CD4-positive, alpha-beta T cell treated with Interferon gamma for 1 hour (primary cell): ENCODE data around the gene PCSK4.
"Not testable (repeated sequence)": the region's sequence is repeated elsewhere in the genome, so short reads cannot be mapped to it uniquely, and the experiment has no call there.

Source experiments
- DNase-seq: peaks from one replicate; pipeline ENCODE4 v3.0.0-alpha.2; 2020

The PCSK4 gene

GRCh38 chr19:1486720-1487575 lies 3.2 kb downstream of the PCSK4 start:
- DNase-seq = no peak

DNA sequence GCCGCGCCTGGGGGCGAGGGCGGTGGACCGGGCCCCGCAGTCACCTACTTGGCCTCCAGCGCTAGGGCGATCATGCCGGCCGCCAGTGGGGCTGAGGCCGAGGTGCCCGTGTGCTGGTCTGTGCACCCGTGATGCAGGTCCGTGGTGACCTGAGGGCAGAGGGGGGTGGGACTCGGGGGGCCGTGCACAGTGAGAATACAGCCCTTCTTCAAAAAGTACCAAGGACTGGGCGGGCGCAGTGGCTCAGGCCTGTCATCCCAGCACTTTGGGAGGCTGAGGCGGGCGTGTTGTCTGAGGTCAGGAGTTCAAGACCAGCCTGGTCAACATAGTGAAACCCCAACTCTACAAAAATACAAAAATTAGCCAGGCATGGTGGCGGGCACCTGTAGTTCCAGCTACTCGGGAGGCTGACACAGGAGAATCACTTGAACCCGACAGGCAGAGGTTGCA lies 6.1 kb downstream of the PCSK4 start:
- no peak for DNase-seq

DNA sequence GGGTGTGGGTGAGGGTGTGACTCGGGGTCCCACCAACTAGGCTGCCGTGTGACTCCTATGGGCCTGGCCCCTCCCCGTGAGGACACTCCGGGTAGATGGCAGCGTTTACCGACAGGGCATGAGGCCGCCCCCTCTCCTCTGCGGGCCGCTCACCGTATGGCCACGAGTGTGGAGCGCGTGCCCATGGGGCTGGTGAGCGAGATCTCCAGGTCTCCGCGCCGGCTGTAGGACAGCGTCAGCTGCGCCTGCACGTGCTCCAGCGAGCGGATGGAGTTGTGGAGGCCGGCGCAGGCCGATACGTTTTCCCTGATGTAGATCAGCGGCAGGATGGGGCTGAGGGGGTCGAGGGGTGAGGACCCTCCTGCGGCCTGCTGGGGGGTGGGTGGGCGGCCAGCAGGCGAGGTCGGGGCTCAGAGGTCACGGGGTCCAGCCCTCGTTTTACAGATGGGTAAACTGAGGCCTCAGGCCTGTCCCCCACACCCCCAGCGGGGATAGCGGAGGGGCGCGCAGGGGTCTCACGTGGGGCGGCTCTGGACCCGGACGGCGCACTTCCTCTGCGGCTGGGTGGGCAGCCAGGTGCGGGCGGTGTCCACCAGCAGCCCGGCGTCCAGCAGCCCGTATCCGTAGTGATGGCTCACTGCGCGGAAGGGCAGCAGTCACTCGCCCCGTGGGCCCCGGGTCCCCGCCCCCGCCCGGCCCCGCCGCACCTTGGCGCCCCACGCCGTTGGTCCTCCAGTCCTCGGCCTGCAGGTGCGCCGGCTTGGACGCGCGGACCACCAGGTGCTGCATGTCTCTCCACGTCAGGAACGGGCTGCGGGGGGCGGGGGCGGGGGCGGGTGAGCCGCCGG lies 6.8 kb downstream of the PCSK4 start:
- no peak for DNase-seq

GRCh38 chr19:1482361-1483130 lies 7.6 kb downstream of the PCSK4 start:
- no peak for DNase-seq

GRCh38 chr19:1481893-1482360 lies 8.2 kb downstream of the PCSK4 start:
- DNase-seq = no peak

DNA sequence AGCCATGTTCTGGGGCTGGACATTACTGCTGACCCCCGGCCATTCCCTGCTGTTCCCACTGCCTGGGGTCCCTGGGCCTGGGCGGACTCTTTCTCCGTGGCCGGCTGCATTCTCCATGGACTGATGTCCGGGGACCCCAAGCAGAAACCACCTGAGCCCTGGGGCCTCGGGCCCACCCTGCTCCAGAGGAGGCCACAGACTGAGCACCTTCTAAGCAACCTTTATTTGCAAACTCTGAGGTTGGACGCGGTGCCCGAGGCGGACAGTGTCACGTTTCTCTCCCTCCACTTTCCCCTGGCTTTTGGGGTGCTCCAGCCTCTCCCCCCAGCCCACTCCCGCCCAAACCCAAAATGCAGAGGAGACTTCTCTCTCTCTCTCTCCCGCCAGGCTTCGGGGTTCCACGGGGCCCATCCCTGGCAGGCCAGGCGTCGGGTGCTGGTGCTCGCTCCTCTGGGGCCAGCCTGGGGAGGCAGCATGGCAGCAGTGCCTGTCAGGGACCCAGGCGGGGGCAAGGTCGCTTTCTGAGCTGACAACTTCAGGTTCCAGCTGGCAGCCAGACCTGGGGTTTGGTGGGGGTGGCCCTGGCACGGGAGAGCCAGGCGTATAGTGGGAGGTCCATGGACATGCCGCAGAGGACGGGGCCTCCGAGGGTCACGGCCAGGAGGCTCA lies 8.8 kb downstream of the PCSK4 start:
- DNase-seq = no peak

DNA sequence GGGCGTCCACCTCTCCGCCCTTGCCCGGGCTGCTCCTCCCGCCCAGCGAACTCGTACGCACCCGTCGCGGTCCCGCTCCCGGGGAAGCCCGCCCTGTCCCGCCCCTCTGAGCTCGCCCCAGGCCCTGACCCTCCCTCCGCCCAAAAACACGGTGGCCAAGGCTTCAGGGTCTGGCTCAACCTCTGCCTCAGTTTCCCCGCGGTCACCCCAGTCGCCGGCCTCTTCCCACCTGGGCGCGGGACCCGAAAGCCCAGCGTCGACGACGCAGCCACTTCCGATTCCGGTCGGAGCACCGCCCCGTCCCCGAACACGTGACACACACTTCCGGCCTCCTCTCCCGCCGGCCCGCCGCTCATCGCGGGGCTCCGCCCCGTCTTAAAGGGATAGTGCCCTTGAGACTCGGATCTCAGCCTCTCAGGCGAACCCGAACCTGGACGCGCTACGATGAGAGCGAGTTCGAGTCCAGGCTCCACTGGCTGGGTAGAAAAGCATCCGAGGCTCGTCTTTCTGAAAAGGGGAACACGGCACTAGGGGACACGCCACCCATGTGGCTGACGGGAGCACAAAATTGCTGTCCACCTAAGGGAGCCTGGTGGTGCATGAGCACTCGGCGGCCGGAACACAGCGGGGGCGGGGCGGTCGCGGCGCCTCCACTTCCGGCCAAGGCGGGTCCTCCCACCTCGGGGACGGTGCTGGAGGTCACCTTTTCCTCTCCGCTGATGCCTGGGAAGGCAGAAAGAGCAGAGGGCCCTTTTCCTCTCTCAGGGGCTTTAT lies 11.0 kb downstream of the PCSK4 start, which contains the start of gene C19orf25:
Gene C19orf25, minus strand, starts transcription at position 282 of the 774 bp plus-strand sequence. CDS start 312 bp downstream, outside the sequence.
- DNase-seq = peak; percentile 92

GRCh38 chr19:1477056-1477455 lies 13.1 kb downstream of the PCSK4 start:
- not testable (repeated sequence) for DNase-seq

DNA sequence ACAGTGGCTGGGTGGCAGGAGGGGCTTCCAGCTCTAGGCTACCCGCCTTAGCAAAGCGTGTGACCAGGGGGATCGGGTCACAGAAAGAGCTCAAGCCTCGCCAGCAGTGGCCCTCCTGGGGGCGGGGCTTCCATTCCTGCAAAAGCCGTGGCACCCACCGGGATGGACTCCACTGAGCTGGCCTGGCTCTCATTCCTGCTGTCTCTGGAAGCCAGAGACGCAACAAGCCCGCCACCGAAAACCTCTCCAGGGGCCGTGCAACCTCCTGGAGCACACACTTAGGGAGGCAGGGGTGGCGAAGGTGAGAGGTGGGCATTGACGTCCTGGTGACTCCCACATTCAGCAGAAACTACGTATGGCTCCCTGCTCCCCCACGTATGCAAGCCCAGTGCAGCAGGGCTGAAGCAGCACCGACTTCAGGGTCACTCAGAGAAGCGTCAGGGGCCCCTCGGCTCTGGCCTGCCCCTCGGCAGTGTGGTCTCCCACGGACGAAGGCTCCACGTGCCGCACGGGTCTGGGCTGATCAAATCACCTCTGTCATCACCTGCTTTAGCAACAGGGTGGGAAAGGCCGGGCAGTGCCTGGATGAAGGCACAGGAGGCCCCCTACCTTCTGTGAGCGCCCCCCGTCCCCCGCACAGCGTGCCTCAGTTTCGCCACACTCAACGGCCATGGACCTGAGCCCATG lies 14.3 kb downstream of the PCSK4 start:
- DNase-seq = no peak

DNA sequence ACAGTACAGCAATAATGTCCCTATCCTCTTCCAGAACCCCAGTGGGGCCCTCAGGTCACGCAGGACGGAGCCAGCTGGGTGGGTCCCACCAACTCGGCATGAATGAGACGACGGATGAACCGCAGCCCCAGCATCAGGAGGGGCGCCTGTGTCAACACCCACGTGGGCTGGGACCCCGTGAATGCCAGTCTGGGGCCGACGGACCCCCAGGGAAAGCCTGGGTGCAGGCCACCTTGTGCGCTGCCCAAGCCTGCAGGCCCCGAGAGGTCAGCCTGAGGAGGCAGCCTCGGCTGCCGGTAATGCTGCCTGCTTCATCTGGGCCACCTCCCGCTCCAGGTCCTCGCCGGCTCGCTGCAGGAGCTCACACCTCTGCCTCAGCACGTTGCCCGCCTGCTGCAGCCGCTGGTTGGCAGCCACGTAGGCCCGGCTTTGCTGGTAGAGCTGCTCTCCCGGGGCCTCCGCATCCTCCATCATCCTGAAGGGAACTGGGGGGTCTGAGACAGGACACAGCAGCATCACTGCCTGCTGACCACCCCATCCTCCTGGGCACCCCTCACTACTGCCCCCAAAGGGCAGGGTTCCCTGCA lies 15.3 kb downstream of the PCSK4 start:
- no peak for DNase-seq

DNA sequence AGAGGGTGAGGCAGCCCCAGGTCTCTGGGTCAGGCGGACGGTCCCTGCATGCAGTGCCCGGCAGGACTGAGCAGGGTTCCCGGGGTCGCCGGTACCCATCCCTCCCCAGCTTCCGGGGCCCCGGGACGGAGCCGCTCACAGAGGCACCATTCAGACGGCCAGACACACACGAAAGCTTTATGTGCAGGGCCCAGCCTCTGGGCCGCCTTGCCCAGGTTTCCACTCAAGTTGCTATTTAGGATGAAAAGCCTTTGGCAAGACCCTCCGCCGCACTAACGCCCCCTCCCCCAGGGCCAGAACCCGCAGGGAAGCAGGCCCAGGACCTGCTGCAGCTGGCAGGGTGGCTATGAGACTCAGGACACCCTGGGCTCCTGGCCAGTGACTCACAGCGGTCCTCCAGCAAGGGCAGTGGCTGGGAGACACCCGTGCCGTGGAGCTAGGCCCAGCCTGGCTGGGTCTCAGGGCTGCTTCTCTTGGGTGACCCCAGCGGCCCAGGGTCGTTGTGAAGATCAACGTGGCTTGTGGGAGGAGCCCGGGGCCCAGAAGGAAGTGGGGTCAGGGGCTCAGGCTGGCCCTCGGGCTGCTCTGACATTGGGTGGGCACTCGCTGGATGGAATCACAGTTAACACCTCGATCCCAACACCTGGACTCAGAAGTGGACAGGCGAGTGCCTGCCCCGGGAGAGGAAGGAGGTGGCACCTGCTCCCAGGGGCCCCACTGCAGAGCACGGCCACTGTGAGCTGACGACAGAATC lies 16.0 kb downstream of the PCSK4 start:
- no peak for DNase-seq

DNA sequence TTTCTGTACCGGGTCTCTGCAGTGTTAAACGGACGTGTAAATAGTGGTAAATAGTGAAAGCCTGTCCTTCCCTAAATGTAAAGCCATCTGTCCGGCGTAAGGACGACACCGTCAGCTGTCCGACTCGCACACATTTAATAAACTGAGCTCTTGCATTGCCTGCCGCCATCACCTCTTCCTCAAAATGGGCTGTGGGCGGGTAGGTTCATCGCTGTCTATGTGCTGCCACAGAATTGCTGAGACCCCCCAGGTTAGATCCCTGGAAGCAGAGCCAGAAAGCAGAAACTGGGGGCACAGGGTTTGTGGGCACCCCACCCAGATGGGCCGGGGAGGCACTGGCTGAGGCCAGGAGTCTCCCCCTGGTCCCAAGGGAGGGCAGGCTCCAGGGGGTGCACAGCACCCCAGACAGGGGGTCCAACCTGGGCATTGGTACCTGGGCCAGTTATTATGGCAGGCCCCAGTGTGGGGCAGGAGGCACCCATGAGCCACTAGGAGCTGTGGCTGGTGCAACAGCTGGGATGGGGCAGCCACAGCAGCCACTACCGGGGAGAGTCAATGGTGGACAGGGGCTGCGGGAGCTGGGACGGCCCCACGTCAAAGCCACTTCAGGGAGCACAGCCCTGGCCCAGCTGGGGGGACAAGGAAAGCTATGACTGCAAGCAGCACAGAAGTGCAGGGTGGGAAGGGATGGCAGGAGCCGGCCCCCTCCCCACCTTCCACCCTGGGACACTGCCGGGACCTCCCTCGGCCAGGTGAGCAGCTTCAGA lies 16.9 kb downstream of the PCSK4 start:
- no peak for DNase-seq

GRCh38 chr19:1472231-1473084 lies 17.7 kb downstream of the PCSK4 start:
- DNase-seq = no peak

- DNase-seq = no peak
These were observed 18.5 kb downstream of the PCSK4 start for GRCh38 chr19:1471515-1472160.

DNA sequence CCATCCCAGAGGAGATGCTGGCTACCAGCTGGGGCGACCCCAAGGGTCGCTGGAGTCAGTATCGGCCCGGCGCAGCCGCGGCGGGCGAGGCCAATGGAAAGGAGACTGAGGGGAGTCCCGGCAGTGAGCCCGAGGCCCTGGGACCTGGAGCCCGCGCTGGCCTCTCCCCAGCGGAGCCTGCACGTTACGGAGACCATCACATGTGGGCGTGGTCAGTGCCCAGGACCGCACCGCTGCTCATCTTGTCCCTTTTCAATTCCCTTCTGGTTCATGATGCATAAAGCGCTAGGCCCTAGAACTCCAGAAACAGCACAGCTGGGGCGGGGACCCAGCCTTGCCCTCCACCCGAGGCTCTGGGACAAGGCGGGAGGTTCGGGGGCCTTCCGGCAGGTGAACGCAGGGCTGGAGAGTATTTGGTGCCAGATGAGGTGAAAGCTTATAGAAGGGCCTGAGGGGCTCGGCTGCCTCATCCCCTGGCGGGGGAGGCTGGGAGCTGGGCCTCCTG lies 19.1 kb downstream of the PCSK4 start:
- no peak for DNase-seq

DNA sequence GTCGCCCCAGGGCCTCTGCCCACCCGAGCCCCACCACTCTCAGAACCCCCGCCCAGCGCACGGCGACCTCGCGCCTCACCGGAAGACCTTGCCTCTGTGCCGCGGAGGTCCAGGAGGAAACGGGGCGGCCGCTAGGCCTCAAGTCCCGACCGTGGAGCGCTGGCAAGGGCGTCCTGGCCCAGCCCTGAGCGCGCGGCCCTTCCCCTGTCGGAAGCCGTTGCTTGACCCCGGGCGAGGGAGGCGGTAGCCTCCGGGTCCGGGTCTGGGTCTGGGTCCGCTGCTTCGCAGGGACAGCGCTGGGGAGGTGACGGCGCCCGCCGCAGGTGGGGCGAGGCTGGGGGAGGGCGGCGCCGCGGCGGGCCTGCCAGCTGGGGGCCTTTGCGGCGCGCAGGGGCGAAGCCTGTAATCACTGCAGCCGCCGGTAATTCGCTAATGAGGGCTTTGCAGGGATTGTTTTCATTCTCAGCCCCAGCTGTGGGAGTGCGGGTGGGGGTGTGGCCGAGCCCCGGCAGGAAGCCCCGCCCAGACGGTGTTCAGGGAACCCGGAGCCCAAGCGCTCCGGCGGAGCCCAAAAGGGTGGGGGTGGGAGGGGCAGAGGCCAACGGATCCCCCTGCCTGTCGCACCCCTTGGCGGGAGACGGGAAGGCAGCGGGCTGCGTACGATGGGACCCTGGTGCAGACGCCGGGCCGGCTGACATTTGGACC lies 19.7 kb downstream of the PCSK4 start:
- DNase-seq = peak; percentile 62

GRCh38 chr19:1470055-1470304 lies 20.2 kb downstream of the PCSK4 start:
- no peak for DNase-seq
